ENCODE results near the gene CLNK. TPM values are rescaled to one million over a fixed set of nuclear protein-coding genes. Genes with fewer than 3 reads are reported as not detected.

Gene CLNK
- total and polyA plus RNA-seq, 2 of the 8 experiments (the other 6 are each of a cell fraction or from before 2014, with no cell fraction given), result not detected

GRCh38 chr4:10694828-10695209 is 10.3 kb upstream of the CLNK start (continued):
- TF ChIP-seq CHD7 (IDR thresholded peaks at IDR 0.05; ENCODE audit: insufficient replicate concordance, low read length), result no peak
- TF ChIP-seq KDM5A (IDR thresholded peaks at IDR 0.05; ENCODE audit: low read length), result no peak
- TF ChIP-seq POLR2A (IDR thresholded peaks at IDR 0.05; ENCODE audit: control extremely low read depth in 1 of 2, low read depth in 2 of 2, low read length in 2 of 2), result no peak
- TF ChIP-seq SP2 (IDR thresholded peaks at IDR 0.05; ENCODE audit: low read length), result no peak
- TF ChIP-seq SIN3A (conservative IDR thresholded peaks at IDR 0.05 in 1 of 2, IDR thresholded peaks at IDR 0.05 in 1 of 2; ENCODE audit: low read depth in 1 of 2, low read length in 2 of 2), result no peak
- no peak for TF ChIP-seq EZH2 (IDR thresholded peaks at IDR 0.05; ENCODE audit: low read depth, low read length, severe bottlenecking)
- no peak for TF ChIP-seq TCF12 (IDR thresholded peaks at IDR 0.05; ENCODE audit: low read depth, low read length)
- TF ChIP-seq HDAC2 (IDR thresholded peaks at IDR 0.05; ENCODE audit: borderline replicate concordance in 1 of 2, low read depth in 2 of 2, low read length in 2 of 2), result no peak
